NCI-H2227 treated with DMSO at 0.1 percent for 48 hours (cell line): Measurements from ENCODE around the gene CACYBP.
"Not testable (repeated sequence)": the region's sequence is repeated elsewhere in the genome, so short reads cannot be mapped to it uniquely, and the experiment has no call there.

Experiments used
- DNase-seq: peaks from one replicate; lab custom pipeline; 2025; lab: John Stamatoyannopoulos, UW

Gene CACYBP

GRCh38 chr1:175009532-175009931, 9.8 kb downstream of the CACYBP start:
- no peak for DNase-seq

- no peak for DNase-seq
Measured at GRCh38 chr1:175013445-175013844, 13.7 kb downstream of the CACYBP start.

GRCh38 chr1:175015243-175015642, 15.5 kb downstream of the CACYBP start:
- DNase-seq: no peak

- DNase-seq: no peak
Measured at GRCh38 chr1:175019524-175019923, 19.8 kb downstream of the CACYBP start.

GRCh38 chr1:175023043-175023921, 23.5 kb downstream of the CACYBP start, which contains the start of gene MRPS14:
Gene MRPS14 (minus strand): TSS chr1:175023425. CDS start chr1:175023408, 17 bp downstream.
- peak; percentile 98 for DNase-seq

- DNase-seq: not testable (repeated sequence)
Measured at GRCh38 chr1:175023922-175024242, 24.1 kb downstream of the CACYBP start.

GRCh38 chr1:175024773-175025172, 25.0 kb downstream of the CACYBP start:
- no peak for DNase-seq

- no peak for DNase-seq
Measured at GRCh38 chr1:175033953-175034352, 34.2 kb downstream of the CACYBP start.

GRCh38 chr1:175034775-175035174, 35.0 kb downstream of the CACYBP start:
- no peak for DNase-seq

GRCh38 chr1:175035865-175036264, 36.1 kb downstream of the CACYBP start:
- no peak for DNase-seq

- no peak for DNase-seq
Measured at GRCh38 chr1:175036476-175036875, 36.7 kb downstream of the CACYBP start.

GRCh38 chr1:175037416-175037815, 37.7 kb downstream of the CACYBP start:
- DNase-seq: no peak

- DNase-seq: no peak
Measured at GRCh38 chr1:175040324-175040879, 40.7 kb downstream of the CACYBP start.

- DNase-seq: no peak
Measured at GRCh38 chr1:175042650-175043049, 42.9 kb downstream of the CACYBP start.

GRCh38 chr1:175043824-175044223, 44.1 kb downstream of the CACYBP start:
- DNase-seq: no peak

GRCh38 chr1:175044591-175044990, 44.8 kb downstream of the CACYBP start:
- not testable (repeated sequence) for DNase-seq

- DNase-seq: no peak
Measured at GRCh38 chr1:175045097-175045496, 45.4 kb downstream of the CACYBP start.

GRCh38 chr1:175045519-175045918, 45.8 kb downstream of the CACYBP start:
- no peak for DNase-seq

GRCh38 chr1:175050992-175051391, 51.2 kb downstream of the CACYBP start:
- DNase-seq: no peak

GRCh38 chr1:175054736-175055135, 55.0 kb downstream of the CACYBP start:
- no peak for DNase-seq
